IPS-15b (cell line): Measurements from ENCODE around the gene PRPF40A.

Source experiments
- H3K27me3 ChIP-seq: one replicate; pipeline ENCODE4 v1.6.1; 2013; ENCODE audit warnings: low read length; ENCODE audit not compliant: control insufficient read depth, insufficient read depth
- H3K36me3 ChIP-seq: one replicate; pipeline ENCODE4 v1.6.1; 2013; ENCODE audit warnings: low read length; ENCODE audit not compliant: control insufficient read depth, insufficient read depth
- H3K4me1 ChIP-seq: one replicate; pipeline ENCODE4 v1.6.1; 2013; ENCODE audit warnings: mild to moderate bottlenecking, low read length; ENCODE audit not compliant: control insufficient read depth, insufficient read depth
- H3K4me3 ChIP-seq: one replicate; pipeline ENCODE4 v1.5.1; 2013; ENCODE audit warnings: low read depth, low read length
- H3K9ac ChIP-seq: one replicate; pipeline ENCODE4 v1.6.1; 2013; ENCODE audit warnings: low read depth, mild to moderate bottlenecking, low read length
- H3K9me3 ChIP-seq: one replicate; pipeline ENCODE4 v1.6.1; 2013; ENCODE audit warnings: mild to moderate bottlenecking, low read length; ENCODE audit not compliant: control insufficient read depth, insufficient read depth

Gene PRPF40A

GRCh38 chr2:152715854-152716428, 1.3 kb downstream of the PRPF40A start:
- no peaks in the 10 kb centered on the region for H3K27me3 ChIP-seq
- peaks cover 4% of the 10 kb centered on the region for H3K4me1 ChIP-seq
- H3K9me3 ChIP-seq = no peaks in the 10 kb centered on the region
- peak overlapping the region; percentile 95 for H3K9ac ChIP-seq
- no peaks in the 10 kb centered on the region for H3K36me3 ChIP-seq
- H3K4me3 ChIP-seq = peak overlapping the region; percentile 98

- Histone ChIP-seq H3K9ac (no peak overlapping the region), H3K36me3 (no peaks in the 10 kb centered on the region), H3K27me3 (no peaks in the 10 kb centered on the region), H3K9me3 (no peaks in the 10 kb centered on the region), H3K4me1 (peaks cover 3% of the 10 kb centered on the region), H3K4me3 (no peak overlapping the region)
These were observed 2.1 kb downstream of the PRPF40A start for GRCh38 chr2:152715112-152715511.

- no peaks in the 10 kb centered on the region for H3K27me3 ChIP-seq
- H3K9me3 ChIP-seq = no peaks in the 10 kb centered on the region
- H3K9ac ChIP-seq = no peak overlapping the region
- H3K36me3 ChIP-seq = no peaks in the 10 kb centered on the region
- H3K4me3 ChIP-seq = no peak overlapping the region
- no peaks in the 10 kb centered on the region for H3K4me1 ChIP-seq
These were observed 6.5 kb downstream of the PRPF40A start for GRCh38 chr2:152710713-152711112.

GRCh38 chr2:152708742-152709141, 8.5 kb downstream of the PRPF40A start:
- no peak overlapping the region for H3K9ac ChIP-seq
- H3K27me3 ChIP-seq = no peaks in the 10 kb centered on the region
- H3K36me3 ChIP-seq = no peaks in the 10 kb centered on the region
- no peak overlapping the region for H3K4me3 ChIP-seq
- H3K9me3 ChIP-seq = no peaks in the 10 kb centered on the region
- no peaks in the 10 kb centered on the region for H3K4me1 ChIP-seq

GRCh38 chr2:152706477-152707021, 10.7 kb downstream of the PRPF40A start:
- H3K27me3 ChIP-seq = no peaks in the 10 kb centered on the region
- H3K9me3 ChIP-seq = no peaks in the 10 kb centered on the region
- H3K9ac ChIP-seq = no peak overlapping the region
- H3K4me3 ChIP-seq = no peak overlapping the region
- peaks cover 5% of the 10 kb centered on the region for H3K36me3 ChIP-seq
- no peaks in the 10 kb centered on the region for H3K4me1 ChIP-seq

DNA sequence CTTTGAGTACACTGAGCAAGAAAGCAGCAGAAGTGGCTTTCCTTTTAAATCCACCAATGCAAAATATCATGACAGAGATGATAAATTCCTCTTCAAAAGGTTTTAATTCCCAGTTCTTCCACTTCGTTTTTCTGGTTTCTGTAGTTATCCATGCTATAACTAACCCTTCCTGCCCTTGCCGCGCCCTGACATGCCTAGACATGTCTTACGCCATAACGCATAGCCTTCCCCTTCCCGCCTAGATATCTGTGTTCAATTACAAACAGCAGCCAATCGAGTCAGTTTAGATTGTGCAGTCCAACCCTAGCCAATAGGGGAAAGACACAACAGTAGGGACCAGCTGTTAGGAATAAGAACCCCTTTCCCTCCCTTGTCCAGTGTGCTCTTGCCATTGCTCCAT, 16.1 kb downstream of the PRPF40A start:
- Histone ChIP-seq H3K4me3 (no peak overlapping the region), H3K9ac (no peak overlapping the region), H3K27me3 (no peaks in the 10 kb centered on the region), H3K9me3 (no peaks in the 10 kb centered on the region), H3K36me3 (peaks cover 5% of the 10 kb centered on the region), H3K4me1 (no peaks in the 10 kb centered on the region)

DNA sequence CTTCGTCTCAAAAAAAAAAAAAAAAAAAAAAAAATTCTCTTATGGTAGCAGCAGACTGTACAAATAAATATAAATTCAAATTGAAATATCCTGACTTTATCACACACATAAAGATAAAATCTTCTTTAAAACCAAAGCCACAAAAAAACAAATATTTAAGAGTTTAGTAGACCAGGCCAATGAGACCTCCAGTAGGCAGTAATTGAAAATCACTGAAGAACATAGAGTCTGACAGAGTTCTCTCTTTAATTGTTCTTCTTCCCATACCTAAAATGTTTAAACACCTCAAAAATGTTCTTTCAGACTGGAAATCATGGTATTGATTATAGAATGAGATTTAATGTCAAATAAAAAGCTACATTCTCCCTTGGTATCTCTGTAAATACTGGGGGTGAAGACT, 20.8 kb downstream of the PRPF40A start:
- H3K36me3 ChIP-seq = no peaks in the 10 kb centered on the region
- no peaks in the 10 kb centered on the region for H3K4me1 ChIP-seq
- no peaks in the 10 kb centered on the region for H3K27me3 ChIP-seq
- no peak overlapping the region for H3K9ac ChIP-seq
- H3K9me3 ChIP-seq = no peaks in the 10 kb centered on the region
- H3K4me3 ChIP-seq = no peak overlapping the region

GRCh38 chr2:152695763-152696162, 21.5 kb downstream of the PRPF40A start:
- no peak overlapping the region for H3K4me3 ChIP-seq
- H3K9ac ChIP-seq = no peak overlapping the region
- H3K36me3 ChIP-seq = no peaks in the 10 kb centered on the region
- no peaks in the 10 kb centered on the region for H3K27me3 ChIP-seq
- H3K9me3 ChIP-seq = no peaks in the 10 kb centered on the region
- no peaks in the 10 kb centered on the region for H3K4me1 ChIP-seq

- Histone ChIP-seq H3K4me3 (no peak overlapping the region), H3K36me3 (no peaks in the 10 kb centered on the region), H3K4me1 (no peaks in the 10 kb centered on the region), H3K9me3 (no peaks in the 10 kb centered on the region), H3K9ac (no peak overlapping the region), H3K27me3 (no peaks in the 10 kb centered on the region)
These were observed 23.1 kb downstream of the PRPF40A start for GRCh38 chr2:152694161-152694661.

DNA sequence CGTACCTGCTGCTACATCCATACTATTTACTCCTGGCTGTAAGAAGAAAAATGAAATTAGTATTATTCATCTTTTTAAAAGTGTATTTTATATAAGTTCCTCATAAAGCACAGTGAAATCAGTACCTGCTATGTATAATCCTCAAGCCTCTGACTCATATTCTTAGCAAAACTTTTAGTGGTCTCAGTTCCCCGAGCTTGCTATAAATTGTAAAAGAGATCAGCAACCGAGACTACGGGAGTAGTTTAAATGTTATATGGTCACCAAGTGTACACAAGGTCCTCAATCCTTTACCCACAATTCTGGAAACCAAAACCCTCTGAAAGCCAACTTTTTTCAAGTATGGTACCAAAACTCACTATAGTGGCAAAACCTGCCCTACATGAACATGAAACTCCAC, 24.2 kb downstream of the PRPF40A start:
- Histone ChIP-seq H3K4me1 (no peaks in the 10 kb centered on the region), H3K36me3 (no peaks in the 10 kb centered on the region), H3K9ac (no peak overlapping the region), H3K4me3 (no peak overlapping the region), H3K9me3 (no peaks in the 10 kb centered on the region), H3K27me3 (no peaks in the 10 kb centered on the region)

DNA sequence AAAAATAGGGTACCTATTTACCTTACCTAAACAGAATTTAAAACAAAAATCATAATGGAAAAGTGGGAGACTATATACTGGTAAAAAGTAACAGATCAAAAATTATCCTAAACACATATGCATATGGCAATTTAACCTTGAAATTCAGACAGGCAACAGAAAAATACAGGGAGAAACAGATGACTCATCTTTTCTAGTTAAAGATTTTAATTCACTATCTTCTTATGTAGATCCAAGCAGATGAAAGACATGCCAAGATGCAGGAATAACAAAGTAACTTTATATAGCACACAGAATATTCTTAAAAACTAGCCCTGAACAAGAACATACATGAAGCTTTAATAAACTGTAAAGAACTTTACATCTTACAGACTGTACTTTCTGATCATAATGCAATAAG, 30.9 kb downstream of the PRPF40A start:
- no peaks in the 10 kb centered on the region for H3K27me3 ChIP-seq
- no peak overlapping the region for H3K9ac ChIP-seq
- H3K4me3 ChIP-seq = no peak overlapping the region
- H3K36me3 ChIP-seq = no peaks in the 10 kb centered on the region
- H3K9me3 ChIP-seq = no peaks in the 10 kb centered on the region
- no peaks in the 10 kb centered on the region for H3K4me1 ChIP-seq

GRCh38 chr2:152683400-152683799, 33.9 kb downstream of the PRPF40A start:
- H3K36me3 ChIP-seq = no peaks in the 10 kb centered on the region
- no peaks in the 10 kb centered on the region for H3K9me3 ChIP-seq
- H3K4me1 ChIP-seq = no peaks in the 10 kb centered on the region
- H3K4me3 ChIP-seq = no peak overlapping the region
- H3K27me3 ChIP-seq = no peaks in the 10 kb centered on the region
- no peak overlapping the region for H3K9ac ChIP-seq
